Choroid plexus epithelial cell (primary cell): Measurements from ENCODE around the gene ZC3H8.

Source experiments
- DNase-seq: peaks from one replicate; pipeline ENCODE4 v3.0.0-alpha.2; 2010; ENCODE audit warnings: low read depth
- H3K4me3 ChIP-seq: 2 replicates; pipeline ENCODE4 v1.5.1; 2011; ENCODE audit warnings: low read depth, mild to moderate bottlenecking, control low read depth, low read length, moderate library complexity
- TF ChIP-seq, protein P1 (sequence below): conservative IDR thresholded peaks from 2 replicates; pipeline ENCODE4 v1.5.1; 2011; ENCODE audit warnings: low read depth, mild to moderate bottlenecking, control low read depth, inconsistent platforms, low read length, moderate library complexity

ZC3H8 gene

GRCh38 chr2:112244854-112245253 is 10.0 kb downstream of the ZC3H8 start:
- no peak for DNase-seq
- no peak overlapping the region for H3K4me3 ChIP-seq
- TF ChIP-seq, protein P1, sequence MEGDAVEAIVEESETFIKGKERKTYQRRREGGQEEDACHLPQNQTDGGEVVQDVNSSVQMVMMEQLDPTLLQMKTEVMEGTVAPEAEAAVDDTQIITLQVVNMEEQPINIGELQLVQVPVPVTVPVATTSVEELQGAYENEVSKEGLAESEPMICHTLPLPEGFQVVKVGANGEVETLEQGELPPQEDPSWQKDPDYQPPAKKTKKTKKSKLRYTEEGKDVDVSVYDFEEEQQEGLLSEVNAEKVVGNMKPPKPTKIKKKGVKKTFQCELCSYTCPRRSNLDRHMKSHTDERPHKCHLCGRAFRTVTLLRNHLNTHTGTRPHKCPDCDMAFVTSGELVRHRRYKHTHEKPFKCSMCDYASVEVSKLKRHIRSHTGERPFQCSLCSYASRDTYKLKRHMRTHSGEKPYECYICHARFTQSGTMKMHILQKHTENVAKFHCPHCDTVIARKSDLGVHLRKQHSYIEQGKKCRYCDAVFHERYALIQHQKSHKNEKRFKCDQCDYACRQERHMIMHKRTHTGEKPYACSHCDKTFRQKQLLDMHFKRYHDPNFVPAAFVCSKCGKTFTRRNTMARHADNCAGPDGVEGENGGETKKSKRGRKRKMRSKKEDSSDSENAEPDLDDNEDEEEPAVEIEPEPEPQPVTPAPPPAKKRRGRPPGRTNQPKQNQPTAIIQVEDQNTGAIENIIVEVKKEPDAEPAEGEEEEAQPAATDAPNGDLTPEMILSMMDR, result no peak

GRCh38 chr2:112243233-112243632 is 11.6 kb downstream of the ZC3H8 start:
- no peak overlapping the region for H3K4me3 ChIP-seq
- DNase-seq, result no peak
- TF ChIP-seq, protein P1, result no peak

- TF ChIP-seq, protein P1, result no peak
- no peak overlapping the region for H3K4me3 ChIP-seq
- DNase-seq, result no peak
These were observed 12.5 kb downstream of the ZC3H8 start for GRCh38 chr2:112242384-112242783.

DNA sequence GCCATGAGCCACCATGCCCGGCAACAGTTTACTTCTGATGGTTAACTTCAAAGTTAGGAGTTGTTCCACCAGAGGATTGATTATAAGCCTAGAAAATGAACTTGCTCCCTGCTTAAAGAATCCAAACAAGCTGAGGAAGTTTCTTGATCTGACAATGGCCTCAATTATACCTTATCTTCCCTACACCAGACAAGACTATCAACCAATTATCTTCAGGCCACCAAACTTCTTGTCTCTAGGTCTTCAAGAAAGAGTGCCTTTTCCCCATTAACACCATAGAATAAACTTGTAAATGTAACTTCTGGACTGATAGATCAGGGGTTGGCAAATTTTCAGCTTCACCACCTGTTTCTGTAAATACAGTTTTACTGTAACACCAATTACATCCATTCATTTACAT is 15.0 kb downstream of the ZC3H8 start:
- TF ChIP-seq, protein P1, result no peak
- no peak for DNase-seq
- H3K4me3 ChIP-seq, result no peak overlapping the region

GRCh38 chr2:112230371-112230770 is 24.5 kb downstream of the ZC3H8 start:
- TF ChIP-seq, protein P1, result no peak
- no peak for DNase-seq
- no peak overlapping the region for H3K4me3 ChIP-seq

DNA sequence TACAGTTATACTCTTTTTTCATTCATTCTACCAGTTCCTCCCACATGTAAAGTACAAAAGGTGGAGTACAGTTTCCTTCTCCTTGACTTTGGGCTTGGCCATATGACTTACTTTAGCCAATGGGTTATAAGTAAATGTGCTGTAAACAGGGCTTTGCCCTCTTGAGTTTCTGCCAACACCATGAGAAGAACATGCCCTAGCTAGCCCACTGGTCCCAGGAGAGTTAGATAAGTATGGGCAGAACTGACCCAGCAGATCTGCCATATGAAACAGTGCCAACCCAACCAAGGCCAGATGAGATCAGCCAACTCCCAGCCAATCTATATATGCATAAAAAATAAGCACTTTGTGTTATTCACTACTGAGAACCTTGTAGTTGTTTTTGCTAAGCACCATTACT is 25.5 kb downstream of the ZC3H8 start:
- TF ChIP-seq, protein P1, result no peak
- no peak overlapping the region for H3K4me3 ChIP-seq
- DNase-seq, result peak; percentile 13

GRCh38 chr2:112220831-112221230 is 34.0 kb downstream of the ZC3H8 start:
- TF ChIP-seq, protein P1, result no peak
- no peak for DNase-seq
- no peak overlapping the region for H3K4me3 ChIP-seq
